GM19463 (cell line): ENCODE data around the gene TAF1L.
"Not testable (repeated sequence)": the region's sequence is repeated elsewhere in the genome, so short reads cannot be mapped to it uniquely, and the experiment has no call there.

ENCODE experiments used
- ATAC-seq: cut with Tn5 transposase; IDR thresholded peaks from one replicate; pipeline ENCODE4 v1.9.1; 2021; ENCODE audit warnings: mild to moderate bottlenecking, moderate library complexity; ENCODE audit not compliant: unreplicated experiment

Gene TAF1L, protein sequence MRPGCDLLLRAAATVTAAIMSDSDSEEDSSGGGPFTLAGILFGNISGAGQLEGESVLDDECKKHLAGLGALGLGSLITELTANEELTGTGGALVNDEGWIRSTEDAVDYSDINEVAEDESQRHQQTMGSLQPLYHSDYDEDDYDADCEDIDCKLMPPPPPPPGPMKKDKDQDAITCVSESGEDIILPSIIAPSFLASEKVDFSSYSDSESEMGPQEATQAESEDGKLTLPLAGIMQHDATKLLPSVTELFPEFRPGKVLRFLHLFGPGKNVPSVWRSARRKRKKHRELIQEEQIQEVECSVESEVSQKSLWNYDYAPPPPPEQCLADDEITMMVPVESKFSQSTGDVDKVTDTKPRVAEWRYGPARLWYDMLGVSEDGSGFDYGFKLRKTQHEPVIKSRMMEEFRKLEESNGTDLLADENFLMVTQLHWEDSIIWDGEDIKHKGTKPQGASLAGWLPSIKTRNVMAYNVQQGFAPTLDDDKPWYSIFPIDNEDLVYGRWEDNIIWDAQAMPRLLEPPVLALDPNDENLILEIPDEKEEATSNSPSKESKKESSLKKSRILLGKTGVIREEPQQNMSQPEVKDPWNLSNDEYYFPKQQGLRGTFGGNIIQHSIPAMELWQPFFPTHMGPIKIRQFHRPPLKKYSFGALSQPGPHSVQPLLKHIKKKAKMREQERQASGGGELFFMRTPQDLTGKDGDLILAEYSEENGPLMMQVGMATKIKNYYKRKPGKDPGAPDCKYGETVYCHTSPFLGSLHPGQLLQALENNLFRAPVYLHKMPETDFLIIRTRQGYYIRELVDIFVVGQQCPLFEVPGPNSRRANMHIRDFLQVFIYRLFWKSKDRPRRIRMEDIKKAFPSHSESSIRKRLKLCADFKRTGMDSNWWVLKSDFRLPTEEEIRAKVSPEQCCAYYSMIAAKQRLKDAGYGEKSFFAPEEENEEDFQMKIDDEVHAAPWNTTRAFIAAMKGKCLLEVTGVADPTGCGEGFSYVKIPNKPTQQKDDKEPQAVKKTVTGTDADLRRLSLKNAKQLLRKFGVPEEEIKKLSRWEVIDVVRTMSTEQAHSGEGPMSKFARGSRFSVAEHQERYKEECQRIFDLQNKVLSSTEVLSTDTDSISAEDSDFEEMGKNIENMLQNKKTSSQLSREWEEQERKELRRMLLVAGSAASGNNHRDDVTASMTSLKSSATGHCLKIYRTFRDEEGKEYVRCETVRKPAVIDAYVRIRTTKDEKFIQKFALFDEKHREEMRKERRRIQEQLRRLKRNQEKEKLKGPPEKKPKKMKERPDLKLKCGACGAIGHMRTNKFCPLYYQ (N-terminal part only)

DNA sequence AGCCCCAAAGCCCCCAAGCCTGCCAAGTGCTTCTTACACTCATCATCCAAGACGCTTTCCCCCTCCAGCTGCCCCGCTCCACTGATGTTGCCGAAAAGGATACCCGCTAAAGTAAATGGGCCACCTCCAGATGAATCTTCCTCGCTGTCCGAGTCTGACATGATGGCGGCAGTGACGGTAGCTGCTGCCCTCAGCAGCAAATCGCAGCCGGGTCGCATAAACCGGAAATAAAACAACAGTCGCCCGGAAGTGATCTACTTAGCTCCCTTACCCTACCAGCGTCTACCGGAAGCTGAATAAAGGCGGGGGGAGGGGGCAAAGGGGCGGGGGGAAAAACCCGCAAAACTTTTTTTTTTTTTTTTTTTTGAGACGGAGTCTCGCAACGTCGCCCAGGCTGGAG lies at the start of gene TAF1L:
Gene TAF1L (minus strand): TSS at position 308 of the 400 bp plus-strand sequence. CDS start 90 bp downstream, at position 218.
- no peak for ATAC-seq

DNA sequence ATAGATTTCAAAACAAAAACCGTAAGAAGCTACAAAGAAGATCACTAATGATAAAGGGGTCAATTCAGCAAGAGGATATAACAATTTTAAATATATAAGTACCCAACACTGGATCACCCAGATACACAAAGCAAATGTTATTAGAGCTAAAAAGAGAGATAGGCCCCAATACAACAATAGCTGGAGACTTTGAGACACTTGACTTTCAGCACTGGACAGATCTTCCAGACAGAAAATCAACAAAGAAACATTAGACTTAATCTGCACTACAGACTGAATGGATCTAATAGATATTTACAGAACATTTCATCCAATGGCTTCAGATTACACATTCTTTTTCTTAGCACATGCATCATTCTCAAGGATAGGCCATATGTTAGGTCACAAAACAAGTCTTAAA lies 46.3 kb upstream of the TAF1L start:
- no peak for ATAC-seq

DNA sequence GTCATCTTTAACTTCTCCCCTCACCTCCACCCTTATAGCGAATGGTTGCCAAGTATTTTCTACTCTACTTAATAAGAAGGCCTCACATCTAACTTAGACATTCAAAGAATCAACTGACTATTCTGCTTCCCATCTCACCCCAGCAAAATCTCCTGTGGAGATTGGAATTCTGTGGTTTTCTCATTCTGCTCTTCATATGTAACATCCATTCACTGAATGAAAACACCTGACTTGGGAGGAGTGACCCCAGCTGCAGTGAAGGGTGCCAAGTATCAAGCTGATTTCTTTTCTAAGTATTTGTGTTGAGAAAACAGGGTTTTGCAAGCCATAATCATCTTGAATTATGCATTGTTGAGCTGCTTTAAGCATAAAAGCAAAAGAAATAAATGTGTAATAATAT lies 42.5 kb upstream of the TAF1L start:
- ATAC-seq, result no peak

DNA sequence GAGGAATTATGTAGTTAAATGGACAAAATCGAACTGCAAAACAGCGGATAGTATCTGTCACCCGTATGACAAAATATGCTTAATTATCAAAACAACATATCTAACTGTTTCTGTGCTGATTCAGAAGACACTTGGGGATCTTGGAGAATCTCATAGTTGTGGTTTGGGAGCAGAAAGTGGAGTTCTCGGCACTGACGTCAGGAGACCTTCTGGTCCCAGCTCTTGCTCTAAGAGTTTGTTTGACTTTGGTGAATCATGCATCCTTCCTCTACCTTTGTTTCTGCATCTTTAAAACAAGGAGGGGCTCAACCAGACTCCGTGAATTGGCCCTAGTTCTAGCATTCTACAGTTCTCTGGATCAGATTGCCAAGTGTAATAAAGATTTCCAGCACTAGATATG lies 37.0 kb upstream of the TAF1L start:
- no peak for ATAC-seq

DNA sequence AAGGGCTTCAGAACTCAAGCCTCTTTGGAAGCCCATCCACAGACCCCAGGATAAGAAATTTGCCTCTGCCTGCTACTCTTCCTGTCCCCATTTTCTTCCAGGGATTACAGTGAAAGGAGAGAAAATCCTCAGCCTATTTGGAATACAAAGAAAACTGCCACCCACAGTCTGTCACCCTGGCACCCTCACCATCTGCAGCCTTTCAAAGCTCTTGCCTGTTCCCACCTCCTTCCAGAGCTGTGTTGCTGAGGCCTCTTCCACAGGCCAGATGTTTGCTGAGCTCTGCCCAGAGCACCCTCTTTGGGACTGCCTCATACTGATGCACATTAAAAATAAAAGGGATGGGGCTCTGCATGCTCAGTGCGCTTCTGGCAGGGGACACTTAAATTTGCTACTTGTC lies 35.9 kb upstream of the TAF1L start:
- no peak for ATAC-seq

DNA sequence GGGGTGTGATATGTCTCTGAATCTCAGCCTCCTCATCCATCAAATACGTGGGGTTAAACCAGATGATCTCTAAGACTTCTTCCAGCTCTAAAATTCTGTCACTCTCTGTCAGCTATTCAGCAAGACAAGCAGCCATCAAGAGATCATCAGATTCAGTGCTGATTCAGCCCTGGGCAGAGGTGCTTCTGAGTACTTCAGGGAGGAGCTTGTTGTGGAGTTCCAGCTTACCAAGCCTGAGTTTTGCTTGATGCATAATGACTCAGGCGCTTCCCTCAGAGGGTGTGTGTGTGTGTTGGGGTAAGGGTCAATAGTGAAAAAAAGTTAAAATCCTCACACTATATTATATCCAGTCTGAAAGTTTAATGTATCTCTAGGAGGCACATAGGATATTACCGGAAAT lies 29.6 kb upstream of the TAF1L start:
- ATAC-seq, result no peak

DNA sequence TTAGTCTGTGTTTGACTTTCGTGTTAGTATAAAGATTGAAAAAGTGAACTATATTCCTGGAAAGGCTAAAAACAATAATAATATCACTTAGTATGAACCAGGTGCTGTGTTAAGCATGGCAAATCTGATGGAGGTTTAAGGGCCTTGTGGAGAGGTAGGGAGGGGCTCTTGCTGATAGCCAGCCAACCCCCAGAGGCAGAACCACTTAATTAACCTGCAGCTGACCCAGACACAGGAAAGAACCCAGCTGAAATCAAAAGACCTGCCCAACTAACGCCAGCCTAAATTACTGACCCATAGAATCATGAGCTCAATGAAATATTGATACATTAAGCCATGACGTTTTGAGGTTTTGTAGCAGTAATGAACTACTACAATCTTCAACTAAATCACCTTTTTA lies 28.3 kb upstream of the TAF1L start:
- ATAC-seq, result no peak

DNA sequence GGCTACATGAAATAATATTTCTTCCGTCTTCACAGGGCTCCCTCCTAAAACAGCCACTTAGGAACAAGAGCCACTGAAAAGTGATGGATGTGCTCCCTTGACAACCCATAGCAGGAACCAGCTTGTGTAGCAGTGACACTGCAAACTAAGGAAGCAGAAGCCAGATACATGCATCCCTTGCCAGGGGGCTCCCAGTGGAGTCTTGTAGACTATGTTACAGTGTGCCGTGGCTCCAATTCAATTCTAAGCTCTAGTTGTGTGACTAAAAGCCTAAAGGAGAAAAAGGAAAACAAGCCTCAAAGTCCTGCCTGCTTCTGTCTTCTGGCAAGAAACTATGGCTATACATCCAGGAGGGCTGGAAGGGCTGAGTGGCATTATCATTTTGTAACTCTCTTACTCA lies 12.2 kb upstream of the TAF1L start:
- ATAC-seq, result no peak

DNA sequence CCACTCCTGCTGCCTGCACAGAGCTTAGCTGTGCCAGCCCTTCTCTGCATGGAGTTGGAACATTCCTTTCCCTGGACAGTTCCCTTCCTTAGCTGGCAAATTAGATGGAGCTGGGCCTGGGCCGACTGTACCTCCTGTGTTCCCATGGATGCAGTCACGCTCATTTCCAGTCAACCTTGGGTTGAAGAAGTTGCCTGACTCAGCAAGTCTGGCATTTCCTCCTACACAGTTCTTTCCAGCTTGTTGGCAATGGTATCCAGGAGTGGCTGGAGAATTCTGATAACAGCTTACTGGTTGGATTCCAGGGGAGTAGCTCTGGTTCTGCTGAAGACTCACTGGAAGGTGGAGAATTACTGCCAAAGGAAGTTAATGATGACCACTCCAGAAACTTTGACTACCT lies 9.2 kb upstream of the TAF1L start:
- no peak for ATAC-seq

DNA sequence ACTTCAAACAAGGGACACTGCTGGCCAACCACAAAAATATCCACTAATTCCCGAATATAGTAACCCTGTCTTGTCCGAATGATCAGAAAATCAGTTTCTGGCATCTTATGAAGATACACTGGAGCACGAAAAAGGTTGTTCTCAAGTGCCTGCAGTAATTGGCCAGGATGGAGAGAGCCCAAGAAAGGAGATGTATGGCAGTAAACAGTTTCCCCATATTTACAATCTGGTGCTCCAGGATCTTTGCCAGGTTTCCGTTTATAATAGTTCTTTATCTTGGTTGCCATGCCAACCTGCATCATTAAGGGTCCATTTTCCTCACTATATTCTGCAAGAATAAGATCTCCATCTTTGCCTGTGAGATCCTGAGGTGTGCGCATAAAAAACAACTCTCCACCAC lies 2.3 kb downstream of the TAF1L start:
- not testable (repeated sequence) for ATAC-seq

DNA sequence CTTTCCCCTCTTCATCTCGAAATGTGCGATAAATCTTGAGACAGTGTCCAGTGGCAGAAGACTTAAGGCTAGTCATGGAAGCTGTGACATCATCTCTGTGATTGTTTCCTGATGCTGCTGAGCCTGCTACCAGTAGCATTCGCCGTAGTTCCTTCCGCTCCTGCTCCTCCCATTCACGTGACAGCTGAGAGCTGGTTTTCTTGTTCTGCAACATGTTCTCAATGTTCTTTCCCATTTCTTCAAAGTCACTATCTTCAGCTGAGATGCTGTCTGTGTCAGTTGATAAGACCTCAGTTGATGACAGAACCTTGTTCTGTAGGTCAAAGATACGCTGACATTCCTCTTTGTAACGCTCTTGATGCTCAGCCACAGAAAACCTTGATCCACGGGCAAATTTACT lies 3.5 kb downstream of the TAF1L start:
- no peak for ATAC-seq

DNA sequence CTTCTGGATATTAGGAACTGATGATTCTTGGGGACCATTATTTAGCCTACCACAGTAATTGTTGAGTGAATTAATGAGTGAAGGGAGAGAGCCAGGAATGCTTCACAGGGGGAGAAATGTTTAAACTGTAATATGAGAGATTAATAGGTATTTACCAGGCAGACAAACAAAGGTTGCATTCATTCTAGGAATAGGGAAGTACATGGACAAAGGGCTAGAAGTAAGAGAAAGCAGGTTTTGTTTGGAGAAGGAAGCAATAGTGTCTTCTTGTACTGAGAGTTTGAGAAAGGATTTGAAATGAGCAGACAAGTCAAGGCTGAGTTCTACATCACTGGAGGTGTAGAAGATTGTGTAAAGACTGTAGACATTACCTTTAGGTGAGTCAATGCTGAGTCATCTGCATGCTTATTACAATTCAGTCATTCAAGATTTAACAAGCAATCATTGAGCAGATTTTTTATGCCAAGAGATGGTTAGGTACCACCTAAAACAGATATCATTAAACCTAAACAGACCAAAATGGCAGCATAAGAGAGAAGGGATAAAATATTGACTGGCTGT lies 8.0 kb downstream of the TAF1L start:
- ATAC-seq, result no peak

DNA sequence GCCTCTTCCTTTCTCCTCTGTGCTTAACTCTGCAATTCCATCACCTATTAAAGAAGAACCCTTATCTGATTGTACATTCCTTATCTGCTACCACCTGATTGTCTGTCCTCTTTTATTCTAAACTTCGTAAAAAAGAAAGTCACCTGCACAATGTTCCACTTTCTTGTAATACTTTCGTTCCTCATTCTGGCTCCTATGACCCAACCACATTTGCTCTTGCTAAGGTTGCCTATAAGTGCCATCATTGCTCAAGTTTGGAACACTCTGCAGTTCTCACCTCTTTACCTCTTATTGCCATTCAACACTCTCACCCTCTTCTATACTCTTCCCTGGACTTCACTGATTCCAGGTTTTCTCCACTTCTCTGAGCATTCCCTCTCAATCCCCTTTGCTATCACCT lies 10.1 kb downstream of the TAF1L start:
- no peak for ATAC-seq

DNA sequence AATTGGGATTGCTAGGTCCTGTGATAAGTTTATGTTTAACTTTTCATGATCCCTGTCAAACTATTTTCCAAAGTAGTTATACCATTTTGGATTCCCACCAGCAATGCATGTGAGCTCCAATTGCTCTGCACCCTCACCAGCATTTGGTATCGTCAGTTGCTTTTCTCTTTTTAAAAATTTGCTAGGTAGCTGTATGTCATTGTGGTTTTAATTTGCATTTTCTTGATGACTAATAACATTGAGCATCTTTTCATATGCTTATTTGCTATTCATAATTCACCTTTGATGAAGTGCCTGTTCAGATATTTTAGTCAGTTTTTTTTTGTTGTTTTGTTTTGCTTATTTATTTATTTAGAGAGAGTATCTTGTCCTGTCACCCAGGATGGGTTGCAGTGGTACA lies 12.5 kb downstream of the TAF1L start:
- ATAC-seq, result no peak

DNA sequence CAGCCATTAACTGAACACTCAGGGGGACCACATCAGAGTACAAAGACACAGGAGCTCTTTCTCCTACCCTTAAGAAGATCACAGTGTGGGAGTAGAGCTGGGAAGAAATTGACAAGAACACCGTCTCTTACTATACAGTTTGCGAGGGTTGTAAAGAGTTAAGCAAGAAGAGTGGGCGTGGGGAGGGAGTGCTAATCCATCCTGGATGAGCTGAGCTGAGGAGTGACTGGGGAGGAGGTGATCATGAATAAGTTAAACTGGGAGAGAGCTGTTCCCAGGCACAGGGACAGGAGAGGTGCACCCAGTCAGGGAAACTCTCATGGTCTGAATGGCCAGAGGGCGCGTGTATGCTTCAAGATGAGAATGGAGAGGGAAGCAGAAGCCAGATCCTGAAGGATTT lies 17.2 kb downstream of the TAF1L start:
- no peak for ATAC-seq

DNA sequence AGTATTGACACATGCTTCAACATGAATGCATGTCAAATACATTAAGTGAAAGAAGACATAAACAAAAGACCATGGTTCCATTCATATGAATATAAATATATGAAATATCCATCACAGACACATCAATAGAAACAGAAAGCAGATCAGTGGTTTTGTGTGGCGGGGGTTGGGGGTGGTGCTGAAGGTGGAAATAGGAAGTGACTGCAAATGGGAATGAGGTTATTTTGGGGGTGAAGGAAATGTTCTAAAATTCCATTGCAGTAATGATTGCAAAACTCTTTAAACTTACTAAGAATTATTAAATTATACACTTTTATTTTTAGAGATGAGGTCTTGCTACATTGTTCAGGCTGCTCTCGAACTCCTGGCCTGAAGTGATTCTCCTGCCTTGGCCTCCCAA lies 28.7 kb downstream of the TAF1L start:
- ATAC-seq, result no peak

DNA sequence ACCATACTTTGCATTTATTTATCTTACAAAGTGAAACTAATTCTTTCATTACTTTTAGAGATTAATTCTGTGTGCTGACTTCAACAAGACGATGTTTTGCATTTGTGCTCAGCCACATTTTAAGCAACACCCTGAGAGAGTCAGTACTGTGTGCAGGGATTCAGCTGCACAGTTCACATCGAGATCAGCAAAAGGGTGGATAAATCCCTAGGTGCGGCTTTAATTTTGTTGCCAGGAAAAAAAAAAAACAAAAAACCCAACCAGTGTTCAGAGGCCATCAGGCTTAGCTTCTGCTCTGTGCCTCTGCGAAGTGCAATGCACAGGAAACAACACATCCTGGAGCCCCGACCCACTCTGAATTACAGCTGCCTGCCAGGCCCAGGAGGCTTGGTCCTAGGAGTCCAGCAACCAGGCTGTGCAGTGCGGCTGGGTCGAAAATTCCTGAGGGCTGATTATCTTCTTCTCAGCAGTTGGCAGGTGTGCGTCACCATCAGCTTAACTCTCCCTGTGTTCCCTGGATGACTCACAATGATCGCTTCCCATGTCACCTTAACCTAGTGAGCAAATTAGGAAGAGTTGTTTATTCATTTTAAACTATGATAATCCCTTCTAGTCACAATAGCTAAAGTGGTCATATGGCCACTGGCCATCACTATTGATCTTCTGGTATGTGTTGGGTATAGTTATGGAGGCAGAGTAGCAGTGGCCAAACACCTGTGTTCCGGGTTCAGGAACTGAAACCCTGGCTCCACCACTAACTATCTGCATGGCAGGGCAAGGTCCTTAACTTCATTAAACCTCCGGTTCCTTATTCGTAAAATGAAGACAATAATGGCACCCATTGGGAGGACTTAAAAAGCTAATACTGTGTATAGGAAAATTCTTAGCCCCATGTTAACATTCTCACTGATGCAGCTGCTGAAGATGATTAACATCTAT lies 31.3 kb downstream of the TAF1L start:
- ATAC-seq, result peak; percentile 89

DNA sequence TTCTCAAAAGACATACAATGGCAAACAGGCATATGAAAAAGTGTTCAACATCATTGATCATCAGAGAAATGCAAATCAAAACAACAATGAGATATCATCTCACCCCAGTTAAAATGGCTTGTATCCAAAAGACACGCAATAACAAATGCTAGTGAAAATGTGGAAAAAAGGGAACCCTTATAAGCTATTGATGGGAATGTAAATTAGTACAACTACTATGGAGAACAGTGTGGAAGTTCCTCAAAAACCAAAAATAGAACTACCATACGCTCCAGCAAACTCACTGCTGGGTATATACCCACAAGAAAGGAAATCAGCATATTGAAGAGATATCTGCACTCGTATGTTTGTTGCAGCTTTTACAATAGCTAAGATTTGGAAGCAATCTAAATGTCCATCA lies 36.4 kb downstream of the TAF1L start:
- ATAC-seq, result not testable (repeated sequence)

DNA sequence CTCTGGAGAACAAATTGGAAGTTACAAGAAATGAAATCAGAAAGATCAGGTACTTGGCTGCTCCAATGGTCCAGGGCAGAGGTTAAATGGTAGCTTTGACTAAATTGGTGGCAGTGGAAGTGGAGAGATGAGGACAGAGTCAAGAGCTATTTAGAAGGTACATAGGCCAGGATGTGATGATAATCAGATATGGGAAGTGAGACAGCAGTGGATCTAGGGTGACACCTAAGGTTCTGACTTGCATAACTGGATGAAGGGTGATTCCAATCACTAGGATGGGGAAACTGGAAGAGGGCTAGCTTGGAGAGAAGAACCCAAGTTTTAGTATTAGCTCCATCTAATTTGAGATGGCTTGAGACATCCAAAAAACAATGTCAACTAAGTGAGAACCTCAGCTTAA lies 38.5 kb downstream of the TAF1L start:
- no peak for ATAC-seq
